Measurements from ENCODE around the gene VPS35.

DNA sequence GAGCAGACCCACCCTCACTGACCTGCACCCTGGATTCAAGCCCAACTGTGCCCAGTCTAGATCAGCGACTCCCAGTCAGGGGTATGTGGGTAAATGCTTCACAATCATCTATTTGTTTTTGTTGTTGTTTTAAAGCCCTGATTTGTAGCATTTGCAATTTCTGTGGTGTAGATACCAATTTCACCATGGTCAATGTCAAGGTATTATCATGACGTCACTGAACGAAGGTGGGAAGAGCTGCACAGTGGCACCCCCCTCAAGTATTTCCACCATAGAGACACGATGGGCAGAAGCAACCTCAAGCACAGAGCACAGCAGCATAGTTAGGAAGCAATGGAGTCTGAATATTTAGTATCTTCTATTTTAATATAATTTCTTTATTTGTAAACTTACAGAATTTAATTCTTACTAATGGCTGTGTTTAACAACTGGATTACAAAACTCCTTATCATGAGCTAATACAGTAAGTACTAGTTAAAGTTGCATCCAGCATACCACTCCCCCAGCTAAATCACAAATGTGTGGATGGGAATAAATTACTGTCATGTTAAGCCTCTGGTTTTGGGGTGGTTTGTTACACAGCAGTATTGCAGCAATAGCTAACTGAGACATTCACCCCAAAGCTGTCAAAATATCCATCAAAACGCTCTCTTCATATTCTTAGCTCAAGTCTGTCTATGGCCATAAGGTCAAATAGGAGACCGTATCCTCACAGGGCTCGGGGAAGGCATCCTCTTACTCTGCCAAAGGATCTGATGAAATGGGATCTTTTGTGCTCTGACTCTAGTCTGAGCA is 26.0 kb upstream of the VPS35 start:
- TF ChIP-seq POLR2AphosphoS5 (IDR thresholded peaks at IDR 0.05; ENCODE audit: low read depth, low read length) (no peak), CTCF (IDR thresholded peaks at IDR 0.05) (no peak), REST (IDR thresholded peaks at IDR 0.05; ENCODE audit: insufficient read depth in 1 of 2, low read depth in 2 of 2, low read length in 1 of 2) (no peak), SIN3A (IDR thresholded peaks at IDR 0.05; ENCODE audit: borderline replicate concordance, insufficient read depth, low read depth, low read length) (no peak)

Measured in Panc1 (cell line).